IMR-90 (cell line): Measurements from ENCODE around the gene THEM4. TPM values are rescaled to one million over a fixed set of nuclear protein-coding genes. Genes with fewer than 3 reads are reported as not detected.

Experiments
- ATAC-seq: fragments of 200-7000 bp; cut with Tn5 transposase; 2 replicates; pipeline ENCODE4 v1.9.1; 2020; ENCODE audit warnings: low read depth, mild to moderate bottlenecking, moderate library complexity
- BruUV-seq: library from RNA; stranded (reverse); fragments of 400-500 nt; replicated peaks from 2 replicates; lab custom pipeline; 2021; lab: Mats Ljungman, UMichigan
- CTCF ChIA-PET: fragments of 300-600 bp; formaldehyde crosslinking; extraction: SDS; loops from one replicate; lab custom pipeline; 2021; ENCODE audit warnings: antibody characterized with exemption; lab: Yijun Ruan, JAX
- POLR2A ChIA-PET: fragments of 300-600 bp; sonication (Branson Sonifier 250); formaldehyde crosslinking; loops from one replicate; lab custom pipeline; 2022; ENCODE audit warnings: antibody characterized with exemption; ENCODE audit not compliant: unreplicated experiment; lab: Charles Lee
- DNase-seq: peaks from one replicate; pipeline ENCODE4 v3.0.0; 2013
- H2AFZ ChIP-seq: replicated peaks from 2 replicates; pipeline ENCODE3; 2013; ENCODE audit warnings: low read length, mild to moderate bottlenecking; ENCODE audit not compliant: poor library complexity
- H2AK5ac ChIP-seq: 2 replicates; pipeline ENCODE4 v1.6.1; 2013; ENCODE audit warnings: low read depth, low read length, inconsistent platforms
- H2AK9ac ChIP-seq: replicated peaks from 2 replicates; pipeline ENCODE3; 2013; ENCODE audit warnings: mild to moderate bottlenecking, low read depth, low read length, moderate library complexity; ENCODE audit not compliant: poor library complexity
- H2BK120ac ChIP-seq: 2 replicates; pipeline ENCODE4 v1.6.1; 2013; ENCODE audit warnings: low read depth, low read length, inconsistent platforms
- H2BK15ac ChIP-seq: 3 replicates; pipeline ENCODE4 v1.6.1; 2013; ENCODE audit warnings: low read depth, low read length, inconsistent platforms
- H2BK20ac ChIP-seq: 2 replicates; pipeline ENCODE4 v1.6.1; 2013; ENCODE audit warnings: low read depth, mild to moderate bottlenecking, inconsistent platforms, low read length, moderate library complexity
- H2BK5ac ChIP-seq: 2 replicates; pipeline ENCODE4 v1.6.1; 2013; ENCODE audit warnings: mild to moderate bottlenecking, low read depth, low read length, inconsistent platforms; ENCODE audit not compliant: poor library complexity, severe bottlenecking
- H3K14ac ChIP-seq: replicated peaks from 2 replicates; pipeline ENCODE4 v1.6.1; 2013; ENCODE audit warnings: low read depth, low read length, inconsistent platforms
- H3K18ac ChIP-seq: 2 replicates; pipeline ENCODE4 v1.6.1; 2013; ENCODE audit warnings: low read depth, low read length, control low read depth
- H3K23ac ChIP-seq: 2 replicates; pipeline ENCODE4 v1.6.1; 2013; ENCODE audit warnings: low read depth, low read length, inconsistent platforms
- H3K27ac ChIP-seq: 2 replicates; pipeline ENCODE4 v1.5.1; 2013; ENCODE audit warnings: mild to moderate bottlenecking, control low read depth, low read length; ENCODE audit not compliant: insufficient read depth
- H3K27me3 ChIP-seq: 2 replicates; pipeline ENCODE4 v1.6.1; 2013; ENCODE audit warnings: low read length; ENCODE audit not compliant: control insufficient read depth, insufficient read depth
- H3K36me3 ChIP-seq: 2 replicates; pipeline ENCODE4 v1.6.1; 2013; ENCODE audit warnings: low read length, mixed read lengths; ENCODE audit not compliant: control insufficient read depth, insufficient read depth
- H3K4ac ChIP-seq: 2 replicates; pipeline ENCODE4 v1.6.1; 2013; ENCODE audit warnings: low read depth, low read length, inconsistent platforms
- H3K4me1 ChIP-seq: 2 replicates; pipeline ENCODE4 v1.6.1; 2013; ENCODE audit warnings: low read length, mixed read lengths; ENCODE audit not compliant: control insufficient read depth, insufficient read depth
- H3K4me2 ChIP-seq: 2 replicates; pipeline ENCODE4 v1.6.1; 2013; ENCODE audit warnings: low read depth, mild to moderate bottlenecking, control low read depth, low read length, moderate library complexity
- H3K4me3 ChIP-seq: 2 replicates; pipeline ENCODE4 v1.5.1; 2013; ENCODE audit warnings: low read depth, mild to moderate bottlenecking, control low read depth, low read length, moderate library complexity; ENCODE audit not compliant: insufficient read depth
- H3K56ac ChIP-seq: 2 replicates; pipeline ENCODE4 v1.6.1; 2013; ENCODE audit warnings: low read length, inconsistent platforms; ENCODE audit not compliant: insufficient read depth; ENCODE audit errors: extremely low read depth
- H3K79me1 ChIP-seq, 2 experiments: 2 replicates each; pipeline ENCODE4 v1.6.1; 2013; ENCODE audit warnings: low read length in 2 of 2, inconsistent platforms in 1 of 2, low read depth in 1 of 2
- H3K9ac ChIP-seq: 2 replicates; pipeline ENCODE4 v1.6.1; 2013; ENCODE audit warnings: low read depth, low read length, control low read depth
- H3K9me1 ChIP-seq: 2 replicates; pipeline ENCODE4 v1.6.1; 2013; ENCODE audit warnings: low read length, inconsistent platforms; ENCODE audit not compliant: insufficient read depth
- H3K9me3 ChIP-seq: 2 replicates; pipeline ENCODE4 v1.6.1; 2013; ENCODE audit warnings: low read length; ENCODE audit not compliant: control insufficient read depth, insufficient read depth
- H4K20me1 ChIP-seq: 2 replicates; pipeline ENCODE4 v1.6.1; 2013; ENCODE audit warnings: low read length, inconsistent platforms; ENCODE audit not compliant: insufficient read depth
- H4K5ac ChIP-seq: 2 replicates; pipeline ENCODE4 v1.6.1; 2013; ENCODE audit warnings: mild to moderate bottlenecking, low read depth, low read length, control low read depth
- H4K8ac ChIP-seq, 2 experiments: 2 replicates each; pipeline ENCODE4 v1.6.1; 2013; ENCODE audit warnings: low read depth in 2 of 2, low read length in 2 of 2, control low read depth in 1 of 2, inconsistent platforms in 1 of 2
- H4K91ac ChIP-seq: 2 replicates; pipeline ENCODE4 v1.6.1; 2013; ENCODE audit warnings: low read depth, low read length, inconsistent platforms; ENCODE audit not compliant: insufficient read depth
- BHLHE40 ChIP-seq: fragments of 150-350 bp; IDR thresholded peaks from 2 replicates; pipeline ENCODE4 v1.6.1; 2016; ENCODE audit warnings: mild to moderate bottlenecking, low read depth, low read length
- CEBPB ChIP-seq: IDR thresholded peaks from 2 replicates; pipeline ENCODE4 v1.6.1; 2012; ENCODE audit warnings: low read depth, low read length, improper control_type of control experiment
- CHD1 ChIP-seq: IDR thresholded peaks from 2 replicates; pipeline ENCODE4 v1.6.1; 2012; ENCODE audit warnings: low read depth, low read length, improper control_type of control experiment
- CTCF ChIP-seq: conservative IDR thresholded peaks from 2 replicates; pipeline ENCODE4 v1.5.1; 2012; ENCODE audit warnings: mild to moderate bottlenecking, low read depth, low read length, improper control_type of control experiment
- ELK1 ChIP-seq: fragments of 150-350 bp; IDR thresholded peaks from 2 replicates; pipeline ENCODE4 v1.6.1; 2016; ENCODE audit warnings: low read depth, mild to moderate bottlenecking, low read length, moderate library complexity, borderline replicate concordance
- FOS ChIP-seq: fragments of 150-350 bp; IDR thresholded peaks from 2 replicates; pipeline ENCODE4 v1.6.1; 2016; ENCODE audit warnings: low read depth, low read length
- MAFK ChIP-seq: IDR thresholded peaks from 2 replicates; pipeline ENCODE4 v1.6.1; 2012; ENCODE audit warnings: low read depth, low read length, improper control_type of control experiment
- MAZ ChIP-seq: IDR thresholded peaks from 2 replicates; pipeline ENCODE4 v1.6.1; 2012; ENCODE audit warnings: low read depth, mild to moderate bottlenecking, low read length, improper control_type of control experiment, moderate library complexity, borderline replicate concordance
- NFE2L2 ChIP-seq: fragments of 150-350 bp; IDR thresholded peaks from 2 replicates; pipeline ENCODE4 v1.6.1; 2016; ENCODE audit warnings: low read depth, mild to moderate bottlenecking, low read length
- RAD21 ChIP-seq: IDR thresholded peaks from 2 replicates; pipeline ENCODE4 v1.6.1; 2012; ENCODE audit warnings: low read length, improper control_type of control experiment
- RCOR1 ChIP-seq: IDR thresholded peaks from 2 replicates; pipeline ENCODE4 v1.6.1; 2012; ENCODE audit warnings: mild to moderate bottlenecking, low read length, improper control_type of control experiment; ENCODE audit not compliant: insufficient replicate concordance
- RFX5 ChIP-seq: IDR thresholded peaks from 2 replicates; pipeline ENCODE4 v1.8.0; 2012; ENCODE audit warnings: low read depth, mild to moderate bottlenecking, low read length, moderate library complexity
- SMC3 ChIP-seq: fragments of 150-350 bp; IDR thresholded peaks from 2 replicates; pipeline ENCODE4 v1.6.1; 2016; ENCODE audit warnings: low read depth, mild to moderate bottlenecking, antibody characterized with exemption, low read length, moderate library complexity
- USF2 ChIP-seq: fragments of 150-350 bp; IDR thresholded peaks from 2 replicates; pipeline ENCODE4 v1.6.1; 2017; ENCODE audit warnings: mild to moderate bottlenecking, antibody characterized with exemption, low read length, low read depth
- WGBS, 2 experiments: methylation state at CpG; one replicate each; pipeline versions ENCODE4 v1.1.5 to v1.1.7; 2013; ENCODE audit warnings: missing lambda C conversion rate in 2 of 2; ENCODE audit not compliant: insufficient read length in 1 of 2; ENCODE audit errors: extremely low coverage in 2 of 2; 5-methylcytosine and 5-hydroxymethylcytosine counted together
- dilution Hi-C: fragments of 300-500 bp; cut with HindIII; formaldehyde crosslinking; loops from one replicate; pipeline ENCODE4 v1.14.3; 2018; ENCODE audit warnings: low sequenced_read_pairs; ENCODE audit not compliant: unreplicated experiment
- in situ Hi-C: fragments of 300-500 bp; cut with MboI; formaldehyde crosslinking; loops from 3 replicates; pipeline ENCODE4 v1.14.3; 2019; ENCODE audit warnings: low sequenced_read_pairs, inconsistent platforms, mixed read lengths
- intact Hi-C: fragments of 100-400 bp; cut with micrococcal nuclease; formaldehyde crosslinking; loops from 2 replicates; pipeline ENCODE4 v1.10.0; 2022
- polyA plus RNA-seq, 3 experiments: library from polyadenylated mRNA; depleted of rRNA; stranded (reverse); fragments of >200 nt; gene quantifications; 2 replicates each; pipeline ENCODE4 v1.2.3, GENCODE V29; 2012; ENCODE audit warnings: low replicate concordance in 1 of 3
- total RNA-seq: library from RNA; depleted of rRNA; stranded (reverse); fragments of >200 nt; gene quantifications from 2 replicates; pipeline ENCODE4 v1.2.3, GENCODE V29; 2012

THEM4 gene
- total and polyA plus RNA-seq, 2 of the 4 experiments (the other 2 are of a cell fraction) = 7.3 to 15.7 TPM

- no peak overlapping the region for H3K9ac ChIP-seq
- no peak for TF ChIP-seq CEBPB
- no peak for TF ChIP-seq RAD21
- no peak for TF ChIP-seq RFX5
- no peak for TF ChIP-seq ELK1
- TF ChIP-seq BHLHE40 = no peak
- TF ChIP-seq NFE2L2 = no peak
- TF ChIP-seq RCOR1 = no peak
- no peak for TF ChIP-seq MAZ
- TF ChIP-seq CTCF = no peak
- no peak for TF ChIP-seq MAFK
- TF ChIP-seq SMC3 = no peak
- TF ChIP-seq FOS = no peak
- no peak for TF ChIP-seq USF2
- no peak for TF ChIP-seq CHD1
- no peak overlapping the region for H4K8ac ChIP-seq
- H3K9me3 ChIP-seq = no peaks in the 10 kb centered on the region
- ChIA-PET POLR2A (no interaction called here), CTCF (no interaction called here)
- H3K18ac ChIP-seq = no peak overlapping the region
- H4K5ac ChIP-seq = no peak overlapping the region
- no peak overlapping the region for H3K4ac ChIP-seq
- no peak overlapping the region for H4K91ac ChIP-seq
- H3K27ac ChIP-seq = no peak overlapping the region
- no peak overlapping the region for H3K56ac ChIP-seq
- in situ Hi-C loops (no loop called here), intact Hi-C loops (no loop called here), dilution Hi-C loops (no loop called here)
- no peak overlapping the region for H3K14ac ChIP-seq
- 95% methylated on average over 11 of the region's 18 CpGs; no CpG with 5 or more reads in 1 of the 2 experiments for WGBS, 2 experiments
- no peak for DNase-seq
- H3K4me2 ChIP-seq = no peak overlapping the region
- no peak overlapping the region for H2AK9ac ChIP-seq
- no peaks in the 10 kb centered on the region for H3K36me3 ChIP-seq
- H2AK5ac ChIP-seq = no peak overlapping the region
- no peak overlapping the region for H2BK20ac ChIP-seq
- H4K20me1 ChIP-seq = no peaks in the 10 kb centered on the region
- no peak overlapping the region for H3K4me3 ChIP-seq
- H2AFZ ChIP-seq = no peak overlapping the region
- H3K27me3 ChIP-seq = no peaks in the 10 kb centered on the region
- H3K9me1 ChIP-seq = peaks cover 7% of the 10 kb centered on the region; the same call in 1 of the 2 replicates
- no peaks in the 10 kb centered on the region for H3K79me1 ChIP-seq
- no peak for ATAC-seq
- H3K23ac ChIP-seq = no peak overlapping the region
- H2BK5ac ChIP-seq = no peak overlapping the region
- no peak overlapping the region for H2BK120ac ChIP-seq
- BruUV-seq = no TSS peak
- H2BK15ac ChIP-seq = no peak overlapping the region
- peaks cover 2% of the 10 kb centered on the region; the same call in 1 of the 2 replicates for H3K4me1 ChIP-seq
These were observed 40.3 kb upstream of the THEM4 start for GRCh38 chr1:151949371-151950193.
